D721Med (cell line): ENCODE data around the gene GNLY.

Source experiments
- DNase-seq: peaks from one replicate; pipeline ENCODE4 v3.0.0; 2011; ENCODE audit warnings: low spot score; ENCODE audit not compliant: insufficient read length
- FAIRE-seq: peaks from 2 replicates; lab custom pipeline; 2011; peaks lifted over from hg19 to GRCh38; lab: Jason Lieb, UNC
- TF ChIP-seq, protein P1 (sequence below): IDR thresholded peaks from 2 replicates; pipeline ENCODE4 v1.5.1; 2012; ENCODE audit warnings: mild to moderate bottlenecking, control low read depth; ENCODE audit not compliant: insufficient read depth; ENCODE audit errors: missing control alignments

The GNLY gene

DNA sequence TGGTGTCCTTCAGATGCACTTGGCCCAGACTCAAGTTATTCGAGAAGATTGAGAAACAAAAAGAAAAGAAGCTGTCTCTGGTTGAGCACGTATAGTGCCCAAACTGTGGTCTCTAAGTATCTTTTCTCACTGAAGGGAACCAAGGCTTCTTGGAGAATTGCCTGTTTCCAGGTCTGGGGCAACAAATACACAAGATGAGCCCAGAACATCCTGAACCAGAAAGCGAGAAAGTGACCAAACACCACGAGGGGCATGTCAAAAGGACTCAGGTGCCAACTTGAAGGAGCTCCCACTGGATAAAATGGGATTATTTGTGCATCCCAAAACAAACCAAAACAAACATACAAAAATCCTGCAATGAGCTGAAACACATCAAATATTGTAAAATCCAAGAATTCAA lies 46.0 kb downstream of the GNLY start:
- no peak for FAIRE-seq
- no peak for DNase-seq
- TF ChIP-seq, protein P1, sequence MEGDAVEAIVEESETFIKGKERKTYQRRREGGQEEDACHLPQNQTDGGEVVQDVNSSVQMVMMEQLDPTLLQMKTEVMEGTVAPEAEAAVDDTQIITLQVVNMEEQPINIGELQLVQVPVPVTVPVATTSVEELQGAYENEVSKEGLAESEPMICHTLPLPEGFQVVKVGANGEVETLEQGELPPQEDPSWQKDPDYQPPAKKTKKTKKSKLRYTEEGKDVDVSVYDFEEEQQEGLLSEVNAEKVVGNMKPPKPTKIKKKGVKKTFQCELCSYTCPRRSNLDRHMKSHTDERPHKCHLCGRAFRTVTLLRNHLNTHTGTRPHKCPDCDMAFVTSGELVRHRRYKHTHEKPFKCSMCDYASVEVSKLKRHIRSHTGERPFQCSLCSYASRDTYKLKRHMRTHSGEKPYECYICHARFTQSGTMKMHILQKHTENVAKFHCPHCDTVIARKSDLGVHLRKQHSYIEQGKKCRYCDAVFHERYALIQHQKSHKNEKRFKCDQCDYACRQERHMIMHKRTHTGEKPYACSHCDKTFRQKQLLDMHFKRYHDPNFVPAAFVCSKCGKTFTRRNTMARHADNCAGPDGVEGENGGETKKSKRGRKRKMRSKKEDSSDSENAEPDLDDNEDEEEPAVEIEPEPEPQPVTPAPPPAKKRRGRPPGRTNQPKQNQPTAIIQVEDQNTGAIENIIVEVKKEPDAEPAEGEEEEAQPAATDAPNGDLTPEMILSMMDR: no peak

DNA sequence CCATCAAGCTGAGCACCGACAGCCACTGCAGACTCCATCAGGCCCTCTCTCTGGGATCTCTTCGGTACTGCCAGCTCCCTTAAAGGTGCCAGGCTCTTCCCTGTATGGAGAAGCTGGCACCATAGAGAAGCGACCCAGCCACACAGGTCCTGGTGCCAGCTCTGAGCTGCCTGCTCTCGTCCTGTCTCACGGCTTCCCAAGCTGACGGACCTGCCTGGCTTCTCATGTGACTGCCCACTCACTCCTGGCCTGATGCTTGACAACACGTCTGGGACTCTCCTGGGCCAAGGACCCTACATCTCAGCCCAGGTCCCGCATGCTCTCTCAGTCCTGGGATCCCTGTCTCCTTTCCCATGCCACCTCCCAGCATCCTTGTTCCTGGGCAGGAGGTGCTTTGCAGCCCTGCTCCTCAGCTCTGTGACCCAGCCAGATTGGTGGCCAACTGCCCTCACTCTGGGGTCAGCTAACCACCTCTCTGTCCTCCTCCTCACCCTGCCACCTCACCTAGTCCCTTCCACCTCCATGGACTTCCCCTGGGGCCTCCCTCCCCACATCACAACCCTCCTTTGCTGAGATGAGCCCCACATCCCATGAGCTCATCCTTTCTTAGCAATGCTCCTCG lies 47.2 kb downstream of the GNLY start:
- TF ChIP-seq, protein P1: no peak
- no peak for FAIRE-seq
- no peak for DNase-seq

DNA sequence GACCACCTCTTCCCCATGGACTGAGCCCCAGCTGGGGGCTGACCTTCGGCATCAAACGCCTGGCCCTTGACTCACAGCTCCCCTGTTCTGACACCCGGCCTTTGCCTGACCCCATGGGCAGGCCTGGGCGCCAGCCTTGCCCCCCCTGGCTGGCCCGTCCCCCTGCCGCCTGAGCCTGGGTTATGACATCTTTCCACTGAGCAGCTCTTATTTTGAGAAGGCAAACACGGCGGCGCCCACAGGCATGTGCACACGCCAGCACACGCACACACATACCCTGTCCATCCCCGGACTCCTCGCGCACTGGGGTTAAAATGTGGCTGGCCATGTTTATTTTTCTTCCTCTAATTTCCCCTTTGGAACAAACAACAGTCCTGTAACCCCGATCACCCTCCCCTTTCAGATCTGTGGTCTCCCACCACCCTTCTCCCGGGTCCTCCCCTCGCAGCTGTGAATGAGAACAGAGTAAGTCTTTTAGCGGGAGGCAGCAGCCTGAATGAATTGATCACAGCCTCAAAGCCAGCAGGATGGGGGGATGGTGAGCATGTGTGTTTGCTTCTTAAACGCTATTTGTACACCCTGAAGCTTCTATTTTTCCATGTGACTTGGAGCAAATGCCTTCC lies 47.8 kb downstream of the GNLY start:
- no peak for DNase-seq
- TF ChIP-seq, protein P1: no peak
- no peak for FAIRE-seq

DNA sequence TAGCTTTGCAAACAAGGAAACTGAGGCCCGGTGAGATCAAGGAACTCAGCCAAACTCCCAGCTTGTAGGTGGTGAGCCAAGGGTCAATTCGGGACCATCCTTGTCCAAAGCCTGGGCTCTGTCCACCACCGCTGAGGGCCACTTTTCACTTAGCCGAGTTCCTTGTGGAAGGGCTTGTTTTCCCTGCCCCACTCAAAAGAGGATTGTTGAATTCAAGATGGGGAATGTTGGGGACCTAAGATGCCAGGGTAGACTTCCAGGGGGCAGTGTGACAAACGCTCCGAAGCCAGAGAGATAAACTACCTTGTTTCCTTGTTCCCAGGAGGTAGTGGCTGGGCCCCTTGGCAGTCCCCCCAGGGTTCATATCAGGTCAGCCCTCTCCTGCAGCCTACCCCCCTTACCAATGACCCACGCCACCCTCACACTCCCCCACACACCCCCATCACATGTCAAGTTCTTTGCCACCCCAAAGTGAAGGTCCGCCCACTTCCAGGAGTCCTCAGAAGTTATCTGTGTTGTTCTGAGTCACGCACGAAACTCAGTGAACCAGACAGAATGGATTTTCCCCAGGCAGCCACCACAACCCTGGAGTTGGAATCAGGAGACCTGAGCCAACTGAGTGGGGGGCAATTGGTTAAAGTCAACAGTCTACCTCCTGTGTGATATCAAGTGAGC lies 49.3 kb downstream of the GNLY start:
- no peak for DNase-seq
- TF ChIP-seq, protein P1: no peak
- no peak for FAIRE-seq

DNA sequence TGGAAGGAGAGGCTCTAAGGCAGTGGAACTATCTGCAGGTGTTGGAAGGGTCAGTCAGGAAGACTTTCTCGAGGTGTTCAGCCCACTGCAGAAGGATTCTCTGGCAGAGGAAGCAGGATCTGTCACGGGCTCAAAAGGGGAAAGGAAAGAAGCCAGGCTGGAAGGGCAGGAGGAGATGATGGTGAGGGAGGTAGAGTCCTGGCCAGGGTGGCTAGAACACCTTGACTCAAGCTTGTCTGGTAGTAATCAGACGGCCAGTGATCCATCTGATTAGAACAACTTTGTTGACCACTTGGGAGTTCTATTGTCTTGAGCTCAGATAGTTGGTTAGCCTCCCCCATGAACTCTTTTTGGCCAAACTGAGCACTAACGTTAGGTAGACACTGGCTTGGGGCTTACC lies 49.9 kb downstream of the GNLY start:
- DNase-seq (no peak), FAIRE-seq (no peak)
- TF ChIP-seq, protein P1: no peak

DNA sequence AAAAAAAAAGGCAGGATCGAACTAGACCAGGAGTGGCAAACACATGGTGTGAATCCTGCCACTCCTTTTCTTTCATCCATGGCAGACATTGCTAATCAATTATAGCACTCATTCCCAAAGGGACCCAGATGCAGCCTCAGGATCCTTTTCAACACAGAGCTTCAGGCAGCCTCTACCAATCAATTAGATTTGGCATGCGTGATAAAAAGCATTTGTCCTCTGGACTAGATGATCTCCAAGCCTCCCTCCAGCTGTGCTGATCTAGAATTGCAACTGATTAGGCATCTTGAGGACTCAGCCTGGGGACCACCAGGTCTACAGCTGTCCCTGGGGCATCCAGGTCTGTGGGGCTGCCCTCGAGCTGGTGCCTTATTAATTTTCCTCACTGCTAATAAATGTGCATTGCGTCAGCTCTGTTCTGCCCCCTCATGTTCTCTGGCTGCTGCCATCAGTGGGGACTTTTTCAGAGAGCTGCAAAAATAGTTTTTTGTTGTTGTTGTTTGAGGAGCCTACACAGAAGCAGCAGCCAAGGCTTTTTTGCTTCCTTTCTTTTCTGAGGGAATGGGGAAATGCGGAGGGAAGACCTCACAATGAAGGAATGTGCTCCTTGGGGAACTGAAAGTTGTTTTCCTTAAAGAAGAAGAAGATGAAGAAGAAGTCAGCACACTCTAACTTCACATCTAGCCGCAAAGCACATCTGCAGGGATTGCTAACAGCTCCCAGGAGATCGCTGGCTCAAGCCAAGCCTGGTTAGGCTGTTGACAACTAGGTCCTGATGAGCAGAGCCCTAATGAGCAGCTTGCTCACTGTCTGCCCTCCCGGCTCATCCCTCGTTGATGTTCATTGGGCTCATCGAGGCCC lies 50.8 kb downstream of the GNLY start:
- TF ChIP-seq, protein P1: no peak
- DNase-seq (no peak), FAIRE-seq (no peak)
